GM12865 (cell line): Measurements from ENCODE around the gene SEC14L1.

Source experiments
- DNase-seq: peaks from one replicate; pipeline ENCODE4 v3.0.0; 2010; ENCODE audit warnings: low read depth
- H3K4me3 ChIP-seq: 2 replicates; pipeline ENCODE4 v1.5.1; 2011; ENCODE audit warnings: mild to moderate bottlenecking, low read depth, low read length, control low read depth
- CTCF ChIP-seq: IDR thresholded peaks from 2 replicates; pipeline ENCODE4 v1.5.1; 2011; ENCODE audit warnings: low read length, control low read depth, low read depth, inconsistent platforms; ENCODE audit not compliant: insufficient read depth; ENCODE audit errors: missing control alignments

Gene SEC14L1

GRCh38 chr17:77117415-77117814, 23.4 kb upstream of the SEC14L1 start:
- DNase-seq = no peak
- no peak for TF ChIP-seq CTCF
- no peak overlapping the region for H3K4me3 ChIP-seq

GRCh38 chr17:77118251-77118928, 22.4 kb upstream of the SEC14L1 start:
- no peak for DNase-seq
- no peak overlapping the region for H3K4me3 ChIP-seq
- no peak for TF ChIP-seq CTCF

- TF ChIP-seq CTCF = no peak
- H3K4me3 ChIP-seq = no peak overlapping the region
- DNase-seq = no peak
Observed at GRCh38 chr17:77119668-77120301, 21.0 kb upstream of the SEC14L1 start.

DNA sequence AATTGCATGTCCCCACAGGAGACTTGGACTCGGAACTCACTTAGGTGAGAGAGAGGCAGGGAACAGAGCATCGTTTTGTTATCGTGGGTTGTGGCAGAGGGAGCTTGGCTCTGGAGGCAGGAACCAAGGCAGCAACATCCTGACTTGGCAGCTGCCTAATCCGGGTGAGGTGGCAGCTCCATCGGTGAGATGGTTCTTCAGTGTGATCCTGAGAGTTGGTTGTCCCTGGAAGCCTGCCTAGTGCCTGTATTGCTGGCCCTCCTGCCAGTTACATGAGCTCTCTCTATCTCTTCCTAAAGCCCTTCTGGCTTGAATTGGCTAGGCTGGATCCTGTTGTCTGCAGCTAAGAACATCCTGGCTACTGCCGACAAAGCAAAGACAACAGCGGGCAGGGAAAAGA, 19.9 kb upstream of the SEC14L1 start:
- no peak for DNase-seq
- no peak for TF ChIP-seq CTCF

GRCh38 chr17:77124192-77124889, 16.4 kb upstream of the SEC14L1 start:
- TF ChIP-seq CTCF = no peak
- no peak overlapping the region for H3K4me3 ChIP-seq
- no peak for DNase-seq

More for the DNA sequence above, 19.9 kb upstream of the SEC14L1 start:
- H3K4me3 ChIP-seq = no peak overlapping the region

GRCh38 chr17:77125432-77125901, 15.3 kb upstream of the SEC14L1 start:
- DNase-seq = no peak
- H3K4me3 ChIP-seq = no peak overlapping the region
- TF ChIP-seq CTCF = no peak
